OCI-LY7 (cell line): Measurements from ENCODE around the gene YTHDF1.

Experiments used
- CTCF ChIP-seq: fragments of 200-600 bp; sonication (generic); conservative IDR thresholded peaks from 2 replicates; pipeline ENCODE4 v1.5.1; 2014; ENCODE audit warnings: mild to moderate bottlenecking, antibody characterized with exemption, low read length, moderate library complexity, mixed read lengths
- EZH2phosphoT487 ChIP-seq: fragments of 200-600 bp; sonication (generic); IDR thresholded peaks from 2 replicates; pipeline ENCODE4 v1.6.1; 2018; ENCODE audit warnings: low read depth, borderline replicate concordance, mild to moderate bottlenecking, mixed run types, antibody characterized with exemption, low read length, moderate library complexity, mixed read lengths

- TF ChIP-seq CTCF (no peak), EZH2phosphoT487 (no peak)
Measured at GRCh38 chr20:63258781-63259180, 42.9 kb upstream of the YTHDF1 start.
